ENCODE data around the gene TNFRSF14.
"Not testable (repeated sequence)": the region's sequence is repeated elsewhere in the genome, so short reads cannot be mapped to it uniquely, and the experiment has no call there.

Gene TNFRSF14

GRCh38 chr1:2554621-2555387 lies 1.4 kb upstream of the TNFRSF14 start:
- peak; percentile 62 for DNase-seq

- peak; percentile 66 for DNase-seq
These were observed 416 bp upstream of the TNFRSF14 start for GRCh38 chr1:2555634-2556276.

GRCh38 chr1:2556678-2557481 lies 709 bp downstream of the TNFRSF14 start:
- DNase-seq: peak; percentile 38

- DNase-seq: no peak
These were observed 1.6 kb downstream of the TNFRSF14 start for GRCh38 chr1:2557482-2558400.

GRCh38 chr1:2558420-2558819 lies 2.2 kb downstream of the TNFRSF14 start:
- no peak for DNase-seq

GRCh38 chr1:2558861-2559260 lies 2.7 kb downstream of the TNFRSF14 start:
- no peak for DNase-seq

- DNase-seq: no peak
These were observed 3.5 kb downstream of the TNFRSF14 start for GRCh38 chr1:2559509-2560298.

GRCh38 chr1:2560299-2561073 lies 4.3 kb downstream of the TNFRSF14 start:
- no peak for DNase-seq

- DNase-seq: no peak
These were observed 5.3 kb downstream of the TNFRSF14 start for GRCh38 chr1:2561446-2561845.

- DNase-seq: no peak
These were observed 6.0 kb downstream of the TNFRSF14 start for GRCh38 chr1:2561898-2562895.

- no peak for DNase-seq
These were observed 7.0 kb downstream of the TNFRSF14 start for GRCh38 chr1:2563205-2563604.

- no peak for DNase-seq
These were observed 8.0 kb downstream of the TNFRSF14 start for GRCh38 chr1:2564006-2564814.

- no peak for DNase-seq
These were observed 8.7 kb downstream of the TNFRSF14 start for GRCh38 chr1:2564815-2565374.

- DNase-seq: no peak
These were observed 10.2 kb downstream of the TNFRSF14 start for GRCh38 chr1:2566101-2567045.

GRCh38 chr1:2567083-2567679 lies 11.0 kb downstream of the TNFRSF14 start:
- no peak for DNase-seq

GRCh38 chr1:2568187-2568816 lies 12.1 kb downstream of the TNFRSF14 start:
- DNase-seq: not testable (repeated sequence)

Data from stimulated activated CD4-positive, alpha-beta T cell treated with anti-CD3 and anti-CD28 coated beads, Interleukin-4, amount 100 ng/mL, for 1 hour (primary cell).